Loucy (cell line): ENCODE results near the gene CREBBP.

Source experiments
- CTCF ChIP-seq: fragments of 200-600 bp; sonication (generic); conservative IDR thresholded peaks from 2 replicates; pipeline ENCODE4 v1.5.1; 2014; ENCODE audit warnings: mild to moderate bottlenecking, antibody characterized with exemption, low read length
- EZH2phosphoT487 ChIP-seq: fragments of 200-600 bp; IDR thresholded peaks from 2 replicates; pipeline ENCODE4 v1.6.1; 2018; ENCODE audit warnings: antibody characterized with exemption, mild to moderate bottlenecking, moderate library complexity, borderline replicate concordance

DNA sequence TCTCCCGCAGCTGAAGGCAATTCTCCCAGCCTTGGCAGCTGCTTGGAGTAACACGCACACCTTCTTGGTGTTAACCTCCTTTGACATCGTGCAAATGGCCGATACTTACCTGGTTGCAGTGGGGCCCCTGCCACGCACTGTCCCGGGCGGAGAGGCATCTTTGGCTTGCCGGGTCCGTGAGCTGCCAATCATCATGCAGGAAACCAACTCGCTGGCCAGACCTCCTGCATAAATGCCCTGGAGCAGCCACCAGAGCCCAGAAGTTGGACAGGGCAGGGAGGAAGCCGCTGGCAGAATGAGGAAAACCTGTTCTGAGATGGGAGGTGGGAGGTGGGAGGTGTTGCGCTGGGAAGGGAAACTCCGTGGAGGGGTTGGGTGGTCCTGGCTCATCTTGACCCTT lies 41.7 kb upstream of the CREBBP start:
- TF ChIP-seq CTCF: no peak
- TF ChIP-seq EZH2phosphoT487: no peak
